GM21367 (cell line): Measurements from ENCODE around the gene GRAMD1C.
"Not testable (repeated sequence)": the region's sequence is repeated elsewhere in the genome, so short reads cannot be mapped to it uniquely, and the experiment has no call there.

ENCODE experiments used
- ATAC-seq: cut with Tn5 transposase; IDR thresholded peaks from one replicate; pipeline ENCODE4 v1.9.1; 2021; ENCODE audit not compliant: unreplicated experiment

Gene GRAMD1C

GRCh38 chr3:113838631-113839209, at the start of gene GRAMD1C:
GRAMD1C (plus strand) TSS chr3:113838788; CDS start chr3:113838910, 122 bp downstream.
- ATAC-seq = peak; percentile 87

GRCh38 chr3:113791381-113791780, 47.2 kb upstream of the GRAMD1C start:
- ATAC-seq = no peak

- no peak for ATAC-seq
Observed at GRCh38 chr3:113794526-113794925, 44.1 kb upstream of the GRAMD1C start.

- ATAC-seq = no peak
Observed at GRCh38 chr3:113795693-113796092, 42.9 kb upstream of the GRAMD1C start.

- no peak for ATAC-seq
Observed at GRCh38 chr3:113802795-113803455, 35.7 kb upstream of the GRAMD1C start.

- ATAC-seq = no peak
Observed at GRCh38 chr3:113804661-113805060, 33.9 kb upstream of the GRAMD1C start.

- no peak for ATAC-seq
Observed at GRCh38 chr3:113805249-113805648, 33.3 kb upstream of the GRAMD1C start.

- ATAC-seq = no peak
Observed at GRCh38 chr3:113812854-113813253, 25.7 kb upstream of the GRAMD1C start.

- ATAC-seq = no peak
Observed at GRCh38 chr3:113819866-113820265, 18.7 kb upstream of the GRAMD1C start.

- ATAC-seq = peak; percentile 62
Observed at GRCh38 chr3:113825090-113825489, 13.5 kb upstream of the GRAMD1C start.

GRCh38 chr3:113828600-113828999, 10.0 kb upstream of the GRAMD1C start:
- no peak for ATAC-seq

- ATAC-seq = no peak
Observed at GRCh38 chr3:113829576-113830354, 8.8 kb upstream of the GRAMD1C start.

GRCh38 chr3:113831103-113831355, 7.6 kb upstream of the GRAMD1C start:
- ATAC-seq = no peak

- ATAC-seq = no peak
Observed at GRCh38 chr3:113832477-113833164, 6.0 kb upstream of the GRAMD1C start.

GRCh38 chr3:113834983-113835382, 3.6 kb upstream of the GRAMD1C start:
- ATAC-seq = no peak

- ATAC-seq = no peak
Observed at GRCh38 chr3:113839551-113839950, 963 bp downstream of the GRAMD1C start.

- no peak for ATAC-seq
Observed at GRCh38 chr3:113844622-113845222, 6.1 kb downstream of the GRAMD1C start.

- ATAC-seq = no peak
Observed at GRCh38 chr3:113847247-113847646, 8.7 kb downstream of the GRAMD1C start.

- ATAC-seq = no peak
Observed at GRCh38 chr3:113847664-113848461, 9.3 kb downstream of the GRAMD1C start.

- ATAC-seq = not testable (repeated sequence)
Observed at GRCh38 chr3:113849071-113849470, 10.5 kb downstream of the GRAMD1C start.

GRCh38 chr3:113849841-113850240, 11.3 kb downstream of the GRAMD1C start:
- ATAC-seq = not testable (repeated sequence)
